Heart left ventricle (tissue), 16 donors: ENCODE measurements around the gene MAGEB17. TPM values are rescaled to one million over a fixed set of nuclear protein-coding genes. Genes with fewer than 3 reads are reported as not detected.

Experiments
- ATAC-seq, 4 donors: fragments of 200-7000 bp; cut with Tn5 transposase; one replicate each; pipeline ENCODE4 v1.9.1; 2020 to 2022; ENCODE audit warnings: moderate library complexity in 4 of 4, mild to moderate bottlenecking in 3 of 4, moderate number of reproducible peaks in 1 of 4
- DNase-seq, 5 donors: peaks; one replicate each; pipeline ENCODE4 v3.0.0-alpha.2; 2020
- H3K27ac ChIP-seq, 12 donors: fragments of 200-600 bp; sonication (generic) in 4 of 12; one replicate each; pipeline versions ENCODE4 v1.5.0 to v1.8.0; 2016 to 2022; ENCODE audit warnings: mild to moderate bottlenecking in 2 of 12
- H3K27me3 ChIP-seq, 9 donors: fragments of 200-600 bp; sonication (generic) in 2 of 9; one replicate each; pipeline versions ENCODE4 v1.5.1 to v1.8.0; 2016 to 2022; ENCODE audit warnings: mild to moderate bottlenecking in 3 of 9
- H3K36me3 ChIP-seq, 9 donors: fragments of 200-600 bp; sonication (generic) in 2 of 9; one replicate each; pipeline versions ENCODE4 v1.5.0 to v1.8.0; 2018 to 2022; ENCODE audit warnings: mild to moderate bottlenecking in 2 of 9
- H3K4me1 ChIP-seq, 12 donors: fragments of 200-600 bp; sonication (generic) in 4 of 12; one replicate each; pipeline versions ENCODE4 v1.5.0 to v1.8.0; 2016 to 2022; ENCODE audit warnings: mild to moderate bottlenecking in 3 of 12
- H3K4me3 ChIP-seq, 12 donors: fragments of 200-600 bp; sonication (generic) in 4 of 12; one replicate each; pipeline versions ENCODE4 v1.5.0 to v1.8.0; 2017 to 2022; ENCODE audit warnings: mild to moderate bottlenecking in 9 of 12, moderate library complexity in 4 of 12
- H3K9me3 ChIP-seq, 12 donors: fragments of 200-600 bp; sonication (generic) in 4 of 12; one replicate each; pipeline versions ENCODE4 v1.5.0 to v1.8.0; 2016 to 2022; ENCODE audit warnings: mild to moderate bottlenecking in 1 of 12
- POLR2A ChIP-seq, 2 donors: fragments of 450-650 bp; IDR thresholded peaks; one replicate each; pipeline ENCODE4 v1.6.1; 2017; ENCODE audit warnings: antibody characterized with exemption in 2 of 2, mild to moderate bottlenecking in 2 of 2, moderate library complexity in 2 of 2
- WGBS, 4 donors: extraction: QIAGEN DNeasy Blood & Tissue Kit in 2 of 4; methylation state at CpG; one replicate each; pipeline versions ENCODE4 v1.1.5 to v1.1.7; 2013 to 2018; 5-methylcytosine and 5-hydroxymethylcytosine counted together
- intact Hi-C, 10 donors: fragments of 100-400 bp; cut with DNase I; formaldehyde crosslinking; loops; one replicate each; pipeline versions ENCODE4 v1.11.1 to v1.14.2; 2022
- polyA plus RNA-seq, 2 donors: library from polyadenylated mRNA; stranded (reverse); fragments of 200-250 nt; gene quantifications; one replicate each; pipeline ENCODE4 v1.2.3, GENCODE V29; 2013
- total RNA-seq, 9 donors: library from RNA; depleted of rRNA in 2 of 9; stranded (reverse); fragments of >200 nt in 2 of 9; fragmentation: NEBNext Ultra II Directional in 3 of 9; extraction: Animal tissue kit (Norgen Biotek cat#: 25700) in 3 of 9; gene quantifications; one replicate each; pipeline versions ENCODE4 v1.1.0 to v1.2.4, GENCODE V29; 2016 to 2023
- TF ChIP-seq, protein P1 (sequence below), 12 donors: fragments of 200-600 bp; sonication (generic) in 4 of 12; IDR thresholded peaks; one replicate each; pipeline versions ENCODE4 v1.5.0 to v1.8.0; 2018 to 2022; ENCODE audit warnings: antibody characterized with exemption in 12 of 12, mild to moderate bottlenecking in 5 of 12
- donor health status: ischemic (EF 13 %, LVEDD 7.1; RV severe dilation, severe dysfunction).
- donor health status: healthy with polysubstance abuse.
- donor health status: DM: no; HTN: yes; CAD: no.
- donor health status: DM: no; HTN: no; CAD: no.
- donor health status: ischemic (EF 25% LVEDD 6.9; RV normal size, moderate dysfunction).
- donor health status: ischemic (EF 25% LVEDD 5.7; RV mildly dilated, moderate dysfunction).
- donor health status: healthy.
- donor health status: DM: yes; HTN: yes; CAD: no.
- donor health status: ischemic (EF 35%, LVEDD 5.7; RV mildly dilated, moderate dysfunction).
- donor health status: nonischemic (EF 11% LVEDD 7.7; RV severe dilation, severe dysfunction).
- donor health status: DM: yes; HTN: yes; CAD: no.
- donor health status: PGD.
- donor health status: ischemic (EF 29% LVEDD 5.4; RV normal size, mild dysfunction).
- donor health status: nonischemic (EF 23%, LVEDD 6.1; RV moderate dilation, normal function).

MAGEB17 gene
- total and polyA plus RNA-seq, 11 donors, result 0.14 to 0.19 (median 0.15) TPM; not detected in 8

DNA sequence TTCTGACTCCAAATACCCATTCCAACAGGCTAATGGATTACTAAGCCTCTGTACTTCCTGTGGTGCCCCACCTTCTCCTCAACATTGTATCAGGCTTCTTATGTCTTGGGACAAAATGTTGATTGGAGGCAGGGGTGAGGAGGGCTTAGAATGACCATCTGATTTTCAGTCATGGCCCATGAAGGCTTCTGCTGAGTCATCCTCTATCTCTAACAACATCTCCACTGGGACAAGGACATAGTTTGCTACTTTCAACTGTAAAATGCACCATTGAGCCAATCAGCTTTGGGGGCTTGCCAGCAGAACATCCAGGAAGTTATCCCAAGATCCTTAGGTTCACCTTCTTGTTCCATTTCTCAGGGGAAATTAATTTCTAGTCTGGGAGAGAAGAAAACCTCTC is 29.5 kb downstream of the MAGEB17 start:
- Histone ChIP-seq H3K9me3 (no peaks in the 10 kb centered on the region), H3K27ac (no peak overlapping the region), H3K4me1 (no peaks in the 10 kb centered on the region), H3K27me3 (peaks cover 0 to 48% (median 0%) of the 10 kb centered on the region in 9 donors), H3K36me3 (no peaks in the 10 kb centered on the region), H3K4me3 (no peak overlapping the region)
- ATAC-seq, result no peak
- TF ChIP-seq, protein P1, sequence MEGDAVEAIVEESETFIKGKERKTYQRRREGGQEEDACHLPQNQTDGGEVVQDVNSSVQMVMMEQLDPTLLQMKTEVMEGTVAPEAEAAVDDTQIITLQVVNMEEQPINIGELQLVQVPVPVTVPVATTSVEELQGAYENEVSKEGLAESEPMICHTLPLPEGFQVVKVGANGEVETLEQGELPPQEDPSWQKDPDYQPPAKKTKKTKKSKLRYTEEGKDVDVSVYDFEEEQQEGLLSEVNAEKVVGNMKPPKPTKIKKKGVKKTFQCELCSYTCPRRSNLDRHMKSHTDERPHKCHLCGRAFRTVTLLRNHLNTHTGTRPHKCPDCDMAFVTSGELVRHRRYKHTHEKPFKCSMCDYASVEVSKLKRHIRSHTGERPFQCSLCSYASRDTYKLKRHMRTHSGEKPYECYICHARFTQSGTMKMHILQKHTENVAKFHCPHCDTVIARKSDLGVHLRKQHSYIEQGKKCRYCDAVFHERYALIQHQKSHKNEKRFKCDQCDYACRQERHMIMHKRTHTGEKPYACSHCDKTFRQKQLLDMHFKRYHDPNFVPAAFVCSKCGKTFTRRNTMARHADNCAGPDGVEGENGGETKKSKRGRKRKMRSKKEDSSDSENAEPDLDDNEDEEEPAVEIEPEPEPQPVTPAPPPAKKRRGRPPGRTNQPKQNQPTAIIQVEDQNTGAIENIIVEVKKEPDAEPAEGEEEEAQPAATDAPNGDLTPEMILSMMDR (IDR thresholded peaks at IDR 0.05), result no peak
- no peak for TF ChIP-seq POLR2A (IDR thresholded peaks at IDR 0.05)
- no peak for DNase-seq
- intact Hi-C loops, result no loop called here

DNA sequence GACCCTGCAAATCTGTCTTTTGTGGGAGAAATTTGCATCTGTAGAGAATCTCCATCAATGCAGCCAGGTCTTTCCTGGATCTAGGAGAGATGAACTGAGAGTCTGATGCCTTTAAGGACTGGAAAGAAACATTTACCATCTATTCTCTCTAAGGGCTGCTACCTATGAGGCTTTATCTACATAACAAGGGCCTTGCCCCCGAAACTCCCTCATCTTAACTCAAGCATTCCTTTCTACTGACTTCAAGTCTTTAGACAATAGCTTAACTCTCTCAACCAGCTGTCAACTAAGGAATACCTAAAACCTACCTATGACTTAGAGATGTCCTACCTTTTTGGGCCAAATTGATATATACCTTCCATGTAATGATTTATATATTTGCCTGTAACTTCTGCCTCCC is 32.1 kb downstream of the MAGEB17 start:
- peaks cover 0 to 5% (median 0%) of the 10 kb centered on the region in 12 donors for H3K9me3 ChIP-seq
- DNase-seq (no peak), ATAC-seq (no peak)
- no peaks in the 10 kb centered on the region for H3K36me3 ChIP-seq
- no peak overlapping the region for H3K4me3 ChIP-seq
- H3K27me3 ChIP-seq, result peaks cover 0 to 49% (median 0%) of the 10 kb centered on the region in 9 donors
- no peak overlapping the region for H3K27ac ChIP-seq
- no peaks in the 10 kb centered on the region for H3K4me1 ChIP-seq
- intact Hi-C loops, result no loop called here
- 26 to 67% (median 50%) methylated on average over 1 of the region's 1 CpG for WGBS, 4 donors
- TF ChIP-seq, protein P1 (IDR thresholded peaks at IDR 0.05), result no peak
- no peak for TF ChIP-seq POLR2A (IDR thresholded peaks at IDR 0.05)

GRCh38 chrX:16202943-16203342 is 35.7 kb downstream of the MAGEB17 start:
- 72 to 89% (median 86%) methylated on average over 4 of the region's 4 CpGs for WGBS, 4 donors
- TF ChIP-seq POLR2A (IDR thresholded peaks at IDR 0.05), result no peak
- TF ChIP-seq, protein P1 (IDR thresholded peaks at IDR 0.05), result no peak
- no peak overlapping the region for H3K27ac ChIP-seq

DNA sequence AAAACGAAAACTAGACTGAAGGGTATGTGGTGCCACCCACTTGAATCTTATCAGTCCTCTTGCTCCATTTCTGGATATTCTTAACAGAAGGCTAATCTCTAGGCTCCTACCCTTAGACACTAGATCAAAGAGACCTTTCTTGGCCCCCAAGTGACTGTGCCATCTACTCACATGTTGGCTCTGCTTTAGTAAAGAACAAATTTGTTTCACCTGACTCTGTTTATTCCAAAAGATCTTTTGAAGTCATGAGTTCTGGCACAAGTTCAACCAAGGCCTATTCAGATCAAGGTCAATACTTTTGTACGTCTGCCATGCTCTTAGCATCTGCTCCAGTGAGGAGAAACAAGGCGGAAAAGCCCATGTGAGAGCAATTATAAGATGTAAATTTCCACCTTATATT is 37.3 kb downstream of the MAGEB17 start:
- DNase-seq, result no peak
- ATAC-seq, result no peak
- intact Hi-C loops, result no loop called here
- no peak for TF ChIP-seq POLR2A (IDR thresholded peaks at IDR 0.05)
- TF ChIP-seq, protein P1 (IDR thresholded peaks at IDR 0.05), result no peak
- no peak overlapping the region for H3K27ac ChIP-seq
- peaks cover 0 to 5% (median 0%) of the 10 kb centered on the region in 12 donors for H3K9me3 ChIP-seq
- no peaks in the 10 kb centered on the region for H3K36me3 ChIP-seq
- no peak overlapping the region for H3K4me3 ChIP-seq
- H3K27me3 ChIP-seq, result peaks cover 0 to 21% (median 0%) of the 10 kb centered on the region in 9 donors
- WGBS, 4 donors, result 76 to 85% (median 81%) methylated on average over 3 of the region's 3 CpGs
- no peaks in the 10 kb centered on the region for H3K4me1 ChIP-seq

More at GRCh38 chrX:16202943-16203342, 35.7 kb downstream of the MAGEB17 start:
- Histone ChIP-seq H3K4me1 (no peaks in the 10 kb centered on the region), H3K9me3 (peaks cover 0 to 5% (median 0%) of the 10 kb centered on the region in 12 donors), H3K36me3 (no peaks in the 10 kb centered on the region), H3K4me3 (no peak overlapping the region), H3K27me3 (peaks cover 0 to 32% (median 0%) of the 10 kb centered on the region in 9 donors)
- no peak for ATAC-seq
- DNase-seq, result no peak
- intact Hi-C loops, result no loop called here
